Measurements from ENCODE around the gene ADPRH. TPM values are rescaled to one million over a fixed set of nuclear protein-coding genes. Genes with fewer than 3 reads are reported as not detected.

ADPRH gene
- total and polyA plus RNA-seq, 10 of the 15 experiments (the other 5 are each of a cell fraction or from before 2014, with no cell fraction given) = 2.3 to 32.6 (median 19.0) TPM

DNA sequence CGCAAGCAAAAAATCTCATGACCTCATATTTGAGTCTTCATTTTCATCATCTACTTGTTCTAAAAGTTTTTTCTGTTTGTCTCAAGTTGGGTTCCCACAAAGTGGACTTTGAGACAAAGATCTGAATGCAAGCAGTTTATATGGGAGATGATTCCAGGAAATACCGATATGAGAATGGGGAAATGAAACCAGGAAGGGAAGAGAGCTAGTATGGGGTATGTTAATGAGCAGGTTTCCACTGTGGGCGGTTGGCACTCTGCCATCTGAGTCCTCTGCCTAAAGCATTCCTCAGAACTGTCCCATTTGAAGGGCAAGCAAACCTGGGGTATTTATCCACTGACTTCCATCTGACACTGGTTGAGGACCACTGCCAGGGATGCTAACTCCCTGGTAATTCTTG lies 8.8 kb downstream of the ADPRH start (continued):
- TF ChIP-seq, protein P1, sequence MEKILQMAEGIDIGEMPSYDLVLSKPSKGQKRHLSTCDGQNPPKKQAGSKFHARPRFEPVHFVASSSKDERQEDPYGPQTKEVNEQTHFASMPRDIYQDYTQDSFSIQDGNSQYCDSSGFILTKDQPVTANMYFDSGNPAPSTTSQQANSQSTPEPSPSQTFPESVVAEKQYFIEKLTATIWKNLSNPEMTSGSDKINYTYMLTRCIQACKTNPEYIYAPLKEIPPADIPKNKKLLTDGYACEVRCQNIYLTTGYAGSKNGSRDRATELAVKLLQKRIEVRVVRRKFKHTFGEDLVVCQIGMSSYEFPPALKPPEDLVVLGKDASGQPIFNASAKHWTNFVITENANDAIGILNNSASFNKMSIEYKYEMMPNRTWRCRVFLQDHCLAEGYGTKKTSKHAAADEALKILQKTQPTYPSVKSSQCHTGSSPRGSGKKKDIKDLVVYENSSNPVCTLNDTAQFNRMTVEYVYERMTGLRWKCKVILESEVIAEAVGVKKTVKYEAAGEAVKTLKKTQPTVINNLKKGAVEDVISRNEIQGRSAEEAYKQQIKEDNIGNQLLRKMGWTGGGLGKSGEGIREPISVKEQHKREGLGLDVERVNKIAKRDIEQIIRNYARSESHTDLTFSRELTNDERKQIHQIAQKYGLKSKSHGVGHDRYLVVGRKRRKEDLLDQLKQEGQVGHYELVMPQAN (conservative IDR thresholded peaks at IDR 0.05) = no peak
- TF ChIP-seq WRNIP1 (IDR thresholded peaks at IDR 0.05; ENCODE audit: borderline replicate concordance, low read depth, low read length) (no peak), NFIC (IDR thresholded peaks at IDR 0.05; ENCODE audit: low read depth, low read length) (peak; percentile 48; the same call in 1 of the 2 replicates), SMC3 (IDR thresholded peaks at IDR 0.05; ENCODE audit: borderline replicate concordance, low read length) (no peak), FOXK2 (IDR thresholded peaks at IDR 0.05) (no peak), CBFB (IDR thresholded peaks at IDR 0.05; ENCODE audit: low read depth) (no peak), BRCA1 (IDR thresholded peaks at IDR 0.05; ENCODE audit: low read depth, low read length) (no peak), MEF2A (IDR thresholded peaks at IDR 0.05; ENCODE audit: insufficient read depth, low read depth, low read length) (0 out of 2 replicates have a peak, but pooled peaks have one; percentile 5), BACH1 (IDR thresholded peaks at IDR 0.05; ENCODE audit: borderline replicate concordance) (no peak), NR2C1 (IDR thresholded peaks at IDR 0.05) (no peak)
- TF ChIP-seq, protein P2, sequence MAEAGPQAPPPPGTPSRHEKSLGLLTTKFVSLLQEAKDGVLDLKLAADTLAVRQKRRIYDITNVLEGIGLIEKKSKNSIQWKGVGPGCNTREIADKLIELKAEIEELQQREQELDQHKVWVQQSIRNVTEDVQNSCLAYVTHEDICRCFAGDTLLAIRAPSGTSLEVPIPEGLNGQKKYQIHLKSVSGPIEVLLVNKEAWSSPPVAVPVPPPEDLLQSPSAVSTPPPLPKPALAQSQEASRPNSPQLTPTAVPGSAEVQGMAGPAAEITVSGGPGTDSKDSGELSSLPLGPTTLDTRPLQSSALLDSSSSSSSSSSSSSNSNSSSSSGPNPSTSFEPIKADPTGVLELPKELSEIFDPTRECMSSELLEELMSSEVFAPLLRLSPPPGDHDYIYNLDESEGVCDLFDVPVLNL (IDR thresholded peaks at IDR 0.05; ENCODE audit: low read depth, low read length) = no peak
- TF ChIP-seq, protein P3, sequence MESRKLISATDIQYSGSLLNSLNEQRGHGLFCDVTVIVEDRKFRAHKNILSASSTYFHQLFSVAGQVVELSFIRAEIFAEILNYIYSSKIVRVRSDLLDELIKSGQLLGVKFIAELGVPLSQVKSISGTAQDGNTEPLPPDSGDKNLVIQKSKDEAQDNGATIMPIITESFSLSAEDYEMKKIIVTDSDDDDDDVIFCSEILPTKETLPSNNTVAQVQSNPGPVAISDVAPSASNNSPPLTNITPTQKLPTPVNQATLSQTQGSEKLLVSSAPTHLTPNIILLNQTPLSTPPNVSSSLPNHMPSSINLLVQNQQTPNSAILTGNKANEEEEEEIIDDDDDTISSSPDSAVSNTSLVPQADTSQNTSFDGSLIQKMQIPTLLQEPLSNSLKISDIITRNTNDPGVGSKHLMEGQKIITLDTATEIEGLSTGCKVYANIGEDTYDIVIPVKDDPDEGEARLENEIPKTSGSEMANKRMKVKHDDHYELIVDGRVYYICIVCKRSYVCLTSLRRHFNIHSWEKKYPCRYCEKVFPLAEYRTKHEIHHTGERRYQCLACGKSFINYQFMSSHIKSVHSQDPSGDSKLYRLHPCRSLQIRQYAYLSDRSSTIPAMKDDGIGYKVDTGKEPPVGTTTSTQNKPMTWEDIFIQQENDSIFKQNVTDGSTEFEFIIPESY (IDR thresholded peaks at IDR 0.05) = no peak
- TF ChIP-seq, protein P4, sequence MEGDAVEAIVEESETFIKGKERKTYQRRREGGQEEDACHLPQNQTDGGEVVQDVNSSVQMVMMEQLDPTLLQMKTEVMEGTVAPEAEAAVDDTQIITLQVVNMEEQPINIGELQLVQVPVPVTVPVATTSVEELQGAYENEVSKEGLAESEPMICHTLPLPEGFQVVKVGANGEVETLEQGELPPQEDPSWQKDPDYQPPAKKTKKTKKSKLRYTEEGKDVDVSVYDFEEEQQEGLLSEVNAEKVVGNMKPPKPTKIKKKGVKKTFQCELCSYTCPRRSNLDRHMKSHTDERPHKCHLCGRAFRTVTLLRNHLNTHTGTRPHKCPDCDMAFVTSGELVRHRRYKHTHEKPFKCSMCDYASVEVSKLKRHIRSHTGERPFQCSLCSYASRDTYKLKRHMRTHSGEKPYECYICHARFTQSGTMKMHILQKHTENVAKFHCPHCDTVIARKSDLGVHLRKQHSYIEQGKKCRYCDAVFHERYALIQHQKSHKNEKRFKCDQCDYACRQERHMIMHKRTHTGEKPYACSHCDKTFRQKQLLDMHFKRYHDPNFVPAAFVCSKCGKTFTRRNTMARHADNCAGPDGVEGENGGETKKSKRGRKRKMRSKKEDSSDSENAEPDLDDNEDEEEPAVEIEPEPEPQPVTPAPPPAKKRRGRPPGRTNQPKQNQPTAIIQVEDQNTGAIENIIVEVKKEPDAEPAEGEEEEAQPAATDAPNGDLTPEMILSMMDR (IDR thresholded peaks at IDR 0.05 in 2 of 3, conservative IDR thresholded peaks at IDR 0.05 in 1 of 3; ENCODE audit: control insufficient read depth in 2 of 3, extremely low read depth in 1 of 3, insufficient read depth in 1 of 3, low read depth in 3 of 3, low read length in 3 of 3) = no peak
- TF ChIP-seq, protein P5, sequence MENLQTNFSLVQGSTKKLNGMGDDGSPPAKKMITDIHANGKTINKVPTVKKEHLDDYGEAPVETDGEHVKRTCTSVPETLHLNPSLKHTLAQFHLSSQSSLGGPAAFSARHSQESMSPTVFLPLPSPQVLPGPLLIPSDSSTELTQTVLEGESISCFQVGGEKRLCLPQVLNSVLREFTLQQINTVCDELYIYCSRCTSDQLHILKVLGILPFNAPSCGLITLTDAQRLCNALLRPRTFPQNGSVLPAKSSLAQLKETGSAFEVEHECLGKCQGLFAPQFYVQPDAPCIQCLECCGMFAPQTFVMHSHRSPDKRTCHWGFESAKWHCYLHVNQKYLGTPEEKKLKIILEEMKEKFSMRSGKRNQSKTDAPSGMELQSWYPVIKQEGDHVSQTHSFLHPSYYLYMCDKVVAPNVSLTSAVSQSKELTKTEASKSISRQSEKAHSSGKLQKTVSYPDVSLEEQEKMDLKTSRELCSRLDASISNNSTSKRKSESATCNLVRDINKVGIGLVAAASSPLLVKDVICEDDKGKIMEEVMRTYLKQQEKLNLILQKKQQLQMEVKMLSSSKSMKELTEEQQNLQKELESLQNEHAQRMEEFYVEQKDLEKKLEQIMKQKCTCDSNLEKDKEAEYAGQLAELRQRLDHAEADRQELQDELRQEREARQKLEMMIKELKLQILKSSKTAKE (IDR thresholded peaks at IDR 0.05; ENCODE audit: low read depth, poor library complexity, severe bottlenecking) = peak; percentile 48
- TF ChIP-seq, protein P6, sequence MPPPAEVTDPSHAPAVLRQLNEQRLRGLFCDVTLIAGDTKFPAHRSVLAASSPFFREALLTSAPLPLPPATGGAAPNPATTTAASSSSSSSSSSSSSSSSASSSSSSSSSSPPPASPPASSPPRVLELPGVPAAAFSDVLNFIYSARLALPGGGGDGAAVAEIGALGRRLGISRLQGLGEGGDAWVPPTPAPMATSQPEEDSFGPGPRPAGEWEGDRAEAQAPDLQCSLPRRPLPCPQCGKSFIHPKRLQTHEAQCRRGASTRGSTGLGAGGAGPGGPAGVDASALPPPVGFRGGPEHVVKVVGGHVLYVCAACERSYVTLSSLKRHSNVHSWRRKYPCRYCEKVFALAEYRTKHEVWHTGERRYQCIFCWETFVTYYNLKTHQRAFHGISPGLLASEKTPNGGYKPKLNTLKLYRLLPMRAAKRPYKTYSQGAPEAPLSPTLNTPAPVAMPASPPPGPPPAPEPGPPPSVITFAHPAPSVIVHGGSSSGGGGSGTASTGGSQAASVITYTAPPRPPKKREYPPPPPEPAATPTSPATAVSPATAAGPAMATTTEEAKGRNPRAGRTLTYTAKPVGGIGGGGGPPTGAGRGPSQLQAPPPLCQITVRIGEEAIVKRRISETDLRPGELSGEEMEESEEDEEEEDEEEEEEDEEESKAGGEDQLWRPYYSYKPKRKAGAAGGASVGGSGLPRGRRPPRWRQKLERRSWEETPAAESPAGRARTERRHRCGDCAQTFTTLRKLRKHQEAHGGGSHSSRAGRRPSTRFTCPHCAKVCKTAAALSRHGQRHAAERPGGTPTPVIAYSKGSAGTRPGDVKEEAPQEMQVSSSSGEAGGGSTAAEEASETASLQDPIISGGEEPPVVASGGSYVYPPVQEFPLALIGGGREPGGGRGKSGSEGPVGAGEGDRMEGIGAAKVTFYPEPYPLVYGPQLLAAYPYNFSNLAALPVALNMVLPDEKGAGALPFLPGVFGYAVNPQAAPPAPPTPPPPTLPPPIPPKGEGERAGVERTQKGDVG (CRISPR knock-in tag; IDR thresholded peaks at IDR 0.05) = no peak
- TF ChIP-seq, protein P7, sequence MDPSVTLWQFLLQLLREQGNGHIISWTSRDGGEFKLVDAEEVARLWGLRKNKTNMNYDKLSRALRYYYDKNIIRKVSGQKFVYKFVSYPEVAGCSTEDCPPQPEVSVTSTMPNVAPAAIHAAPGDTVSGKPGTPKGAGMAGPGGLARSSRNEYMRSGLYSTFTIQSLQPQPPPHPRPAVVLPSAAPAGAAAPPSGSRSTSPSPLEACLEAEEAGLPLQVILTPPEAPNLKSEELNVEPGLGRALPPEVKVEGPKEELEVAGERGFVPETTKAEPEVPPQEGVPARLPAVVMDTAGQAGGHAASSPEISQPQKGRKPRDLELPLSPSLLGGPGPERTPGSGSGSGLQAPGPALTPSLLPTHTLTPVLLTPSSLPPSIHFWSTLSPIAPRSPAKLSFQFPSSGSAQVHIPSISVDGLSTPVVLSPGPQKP (IDR thresholded peaks at IDR 0.05; ENCODE audit: low read depth, low read length) = no peak
